Stimulated activated CD8-positive, alpha-beta memory T cell treated with anti-CD3 and anti-CD28 coated beads, Interleukin-15, amount 100 ng/mL, for 1 hour (primary cell): ENCODE results near the gene FMNL2.
"Not testable (repeated sequence)": the region's sequence is repeated elsewhere in the genome, so short reads cannot be mapped to it uniquely, and the experiment has no call there.

Experiments used
- DNase-seq: peaks from one replicate; pipeline ENCODE4 v3.0.0-alpha.2; 2020; ENCODE audit warnings: low read depth

FMNL2 gene

DNA sequence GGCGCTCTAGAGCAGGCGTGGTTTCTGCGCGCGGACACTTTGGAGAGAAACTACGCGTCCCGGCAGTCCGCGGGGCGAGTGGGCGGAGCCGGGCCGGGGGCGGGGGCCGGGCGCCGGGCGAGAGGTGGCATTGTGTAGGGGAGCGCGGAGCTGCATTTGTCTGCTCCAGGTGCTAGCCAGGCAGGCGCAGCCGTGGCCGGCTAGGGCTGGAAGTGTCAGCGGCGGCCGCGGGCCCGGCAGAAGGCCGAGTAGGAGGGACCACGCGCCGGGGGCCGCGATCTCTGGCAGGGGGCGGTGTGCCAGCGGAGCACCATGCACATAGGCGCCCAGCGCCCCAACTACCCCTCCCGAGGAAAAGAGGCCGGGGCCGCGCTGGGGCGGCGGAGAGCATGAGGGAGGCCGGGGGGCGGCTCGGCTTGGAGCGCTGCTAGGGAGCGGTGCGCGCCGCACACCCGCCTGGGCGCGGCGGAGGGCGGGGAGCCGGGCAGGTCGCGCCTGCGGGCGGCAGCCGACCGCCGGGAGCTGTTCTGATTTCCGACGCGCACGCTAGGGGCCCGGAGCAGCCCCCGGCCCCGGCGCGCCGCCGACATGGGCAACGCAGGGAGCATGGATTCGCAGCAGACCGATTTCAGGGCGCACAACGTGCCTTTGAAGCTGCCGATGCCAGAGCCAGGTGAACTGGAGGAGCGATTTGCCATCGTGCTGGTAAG lies at the start of gene FMNL2:
Gene FMNL2 (plus strand): TSS at position 159 of the 710 bp plus-strand sequence.
- no peak for DNase-seq

GRCh38 chr2:152292991-152293390 lies 42.0 kb upstream of the FMNL2 start:
- no peak for DNase-seq

DNA sequence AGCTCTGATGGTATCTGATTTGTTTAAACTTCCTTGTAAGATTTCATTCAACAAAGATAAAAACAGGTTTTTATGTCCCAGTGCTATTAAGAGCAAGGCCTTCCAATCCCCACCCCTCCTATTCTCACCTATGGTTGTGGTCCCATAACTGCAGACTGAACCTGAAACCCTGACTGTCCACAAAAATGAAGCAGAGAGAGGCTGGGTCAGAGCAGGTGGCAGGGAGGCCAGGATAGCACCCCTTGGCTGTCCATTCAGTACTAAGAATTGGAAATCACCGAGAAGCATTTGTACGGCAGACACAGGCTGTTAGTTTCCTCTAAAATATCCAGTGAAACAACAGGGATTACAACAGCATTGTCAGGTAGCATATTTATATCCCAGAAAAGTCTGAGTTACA lies 37.3 kb upstream of the FMNL2 start:
- no peak for DNase-seq

- DNase-seq, result no peak
Observed at GRCh38 chr2:152298754-152299153, 36.2 kb upstream of the FMNL2 start.

DNA sequence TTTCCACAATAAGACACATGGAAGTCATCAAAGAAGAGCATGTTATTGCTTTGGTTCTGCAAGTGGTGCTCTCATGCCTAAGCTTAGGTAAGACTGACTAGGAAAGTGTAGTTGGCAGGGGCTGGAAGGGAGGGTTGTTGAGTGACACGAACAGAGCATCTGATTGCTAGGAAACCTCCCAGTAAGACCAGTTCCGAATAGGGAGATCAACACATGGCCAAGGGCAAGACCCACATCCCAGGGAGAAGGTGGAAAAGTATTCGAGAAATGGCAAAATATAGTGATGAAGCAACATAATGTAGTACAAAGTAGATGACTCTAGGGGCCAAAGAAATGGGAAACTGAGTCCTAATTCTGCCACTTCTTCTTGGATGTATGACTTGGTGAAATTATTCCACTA lies 33.8 kb upstream of the FMNL2 start:
- DNase-seq, result no peak

- DNase-seq, result no peak
Observed at GRCh38 chr2:152303951-152304350, 31.0 kb upstream of the FMNL2 start.

DNA sequence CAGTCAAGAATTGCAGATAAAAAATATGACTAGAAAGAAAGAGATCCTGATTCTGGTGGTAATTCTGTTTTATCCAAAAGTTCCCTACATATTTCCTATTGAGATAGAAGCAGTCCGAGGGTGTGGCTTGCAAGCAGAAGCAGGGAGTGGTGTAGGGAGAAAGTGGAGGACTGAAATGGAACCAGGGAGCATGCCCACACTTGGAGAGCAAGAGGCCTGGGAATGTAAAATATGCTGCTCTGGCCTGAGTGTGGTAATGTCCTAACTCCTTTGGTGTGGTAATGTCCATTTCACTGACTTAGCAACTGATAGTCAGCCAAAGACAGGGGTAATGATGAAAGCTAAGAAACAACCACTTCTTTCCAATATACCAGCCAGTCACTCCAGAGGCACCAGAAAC lies 30.1 kb upstream of the FMNL2 start:
- no peak for DNase-seq

DNA sequence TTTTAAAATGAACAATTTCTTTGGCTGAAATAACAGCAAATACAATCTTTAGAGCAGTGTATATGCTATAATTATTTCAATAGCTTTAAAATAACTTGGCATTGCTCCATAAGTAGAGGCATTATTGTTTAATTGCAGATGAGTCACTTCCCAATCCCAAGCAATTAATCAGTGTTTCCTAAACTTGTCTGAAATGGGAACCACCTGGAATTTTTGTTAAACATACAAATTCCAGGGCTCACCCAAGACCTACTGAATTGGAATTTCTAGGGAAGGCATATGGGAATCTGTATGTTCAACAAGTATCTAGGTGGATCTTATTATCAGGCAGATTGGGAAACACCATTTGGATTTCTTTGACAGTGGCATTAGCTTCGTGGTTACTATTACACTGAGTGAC lies 27.1 kb upstream of the FMNL2 start:
- no peak for DNase-seq

- no peak for DNase-seq
Observed at GRCh38 chr2:152309352-152310214, 25.4 kb upstream of the FMNL2 start.

DNA sequence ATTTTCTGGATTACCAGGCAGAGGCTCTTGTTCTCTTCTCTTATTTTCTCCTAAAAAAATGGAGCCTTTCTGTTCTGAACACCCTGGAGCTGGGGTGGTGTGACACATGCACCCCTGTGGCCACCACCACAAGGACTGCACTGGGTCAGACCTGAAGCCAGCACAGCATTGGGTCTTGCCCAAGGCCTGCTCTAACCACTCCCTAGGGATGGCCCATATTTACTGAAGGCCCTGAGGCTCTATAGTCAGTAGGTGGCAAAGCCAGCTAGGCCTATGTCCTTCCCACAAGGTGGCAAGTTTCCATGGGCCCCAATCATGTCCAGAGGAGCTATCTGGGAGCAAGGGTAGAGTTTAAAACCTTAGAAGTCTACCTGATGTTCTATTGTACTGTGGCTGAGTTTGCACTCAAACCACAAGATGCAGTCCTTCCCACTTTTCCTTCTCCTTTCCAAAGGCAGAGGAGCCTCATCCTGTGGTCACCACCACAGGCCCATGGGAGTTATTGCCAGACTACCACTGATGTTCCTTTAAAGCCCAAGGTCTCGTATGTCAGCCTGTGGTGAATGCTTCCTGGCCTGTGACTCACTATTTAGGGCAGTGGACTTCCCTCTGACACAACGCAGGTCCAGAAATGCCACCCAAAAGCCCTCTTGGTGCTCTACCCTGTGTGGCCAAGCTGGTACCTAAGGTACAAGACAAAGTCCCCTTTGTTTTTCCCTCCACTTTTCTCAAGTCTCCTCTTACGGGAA lies 15.0 kb upstream of the FMNL2 start:
- DNase-seq, result no peak

- no peak for DNase-seq
Observed at GRCh38 chr2:152320814-152321213, 14.2 kb upstream of the FMNL2 start.

DNA sequence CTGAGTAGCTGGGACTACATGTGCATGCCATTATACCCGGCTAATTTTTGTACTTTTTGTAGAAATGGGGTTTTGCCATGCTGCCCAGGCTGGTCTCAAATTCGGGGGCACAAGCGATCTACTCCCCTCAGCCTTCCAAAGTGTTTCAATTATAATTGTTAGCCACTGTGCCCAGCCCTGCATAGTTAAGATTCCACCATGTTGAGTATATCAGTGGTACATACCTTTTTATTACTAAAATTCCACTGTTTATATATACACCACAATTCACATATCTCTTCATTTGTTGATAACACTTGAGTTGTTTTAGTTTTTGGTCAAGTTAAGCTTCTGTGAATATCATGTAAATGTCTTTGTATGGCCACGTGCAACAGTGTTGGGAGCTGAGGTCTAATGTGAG lies 12.8 kb upstream of the FMNL2 start:
- DNase-seq, result no peak

- DNase-seq, result not testable (repeated sequence)
Observed at GRCh38 chr2:152325126-152325525, 9.8 kb upstream of the FMNL2 start.

- no peak for DNase-seq
Observed at GRCh38 chr2:152326710-152327109, 8.3 kb upstream of the FMNL2 start.

- DNase-seq, result no peak
Observed at GRCh38 chr2:152328013-152328412, 7.0 kb upstream of the FMNL2 start.

GRCh38 chr2:152330235-152330866 lies 4.6 kb upstream of the FMNL2 start:
- DNase-seq, result no peak

- DNase-seq, result no peak
Observed at GRCh38 chr2:152334701-152335015, 316 bp upstream of the FMNL2 start.

GRCh38 chr2:152335726-152336118 lies 748 bp downstream of the FMNL2 start:
- no peak for DNase-seq

DNA sequence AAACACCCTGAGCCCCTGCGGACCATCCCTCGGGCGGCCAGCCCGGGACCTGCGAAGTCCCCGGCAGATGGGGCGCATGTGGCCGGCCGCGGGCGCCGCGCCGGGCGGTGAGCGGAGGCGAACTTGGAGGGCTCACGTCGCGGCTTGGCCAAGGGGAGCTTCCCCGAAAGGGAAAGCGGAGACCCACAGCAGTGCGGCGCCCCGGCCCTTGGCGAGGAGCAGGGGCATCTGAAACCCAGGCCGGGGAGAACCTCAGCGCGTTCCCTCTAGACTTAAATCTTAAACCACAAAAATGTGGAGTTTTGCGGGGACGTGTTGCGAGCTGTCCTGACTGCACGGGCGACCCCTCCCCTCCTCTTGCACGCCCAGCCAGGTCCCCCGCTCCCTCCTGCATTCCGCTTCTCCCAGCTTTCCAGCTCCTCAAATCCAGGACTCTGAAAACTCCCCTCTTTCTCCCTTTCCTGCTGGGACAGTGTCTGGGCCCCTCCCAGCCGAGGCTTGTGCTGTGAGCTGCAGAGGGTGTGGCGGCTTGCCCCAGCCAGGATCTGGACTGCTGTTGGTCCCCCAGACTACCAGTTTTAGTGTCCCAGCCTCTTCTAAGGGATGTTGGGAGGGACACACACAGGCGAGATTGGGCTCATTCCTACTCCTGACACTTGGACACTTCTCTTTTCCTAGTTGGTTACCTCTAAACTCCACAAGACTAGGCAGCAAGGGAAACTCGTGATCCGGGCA lies 1.3 kb downstream of the FMNL2 start:
- DNase-seq, result no peak

DNA sequence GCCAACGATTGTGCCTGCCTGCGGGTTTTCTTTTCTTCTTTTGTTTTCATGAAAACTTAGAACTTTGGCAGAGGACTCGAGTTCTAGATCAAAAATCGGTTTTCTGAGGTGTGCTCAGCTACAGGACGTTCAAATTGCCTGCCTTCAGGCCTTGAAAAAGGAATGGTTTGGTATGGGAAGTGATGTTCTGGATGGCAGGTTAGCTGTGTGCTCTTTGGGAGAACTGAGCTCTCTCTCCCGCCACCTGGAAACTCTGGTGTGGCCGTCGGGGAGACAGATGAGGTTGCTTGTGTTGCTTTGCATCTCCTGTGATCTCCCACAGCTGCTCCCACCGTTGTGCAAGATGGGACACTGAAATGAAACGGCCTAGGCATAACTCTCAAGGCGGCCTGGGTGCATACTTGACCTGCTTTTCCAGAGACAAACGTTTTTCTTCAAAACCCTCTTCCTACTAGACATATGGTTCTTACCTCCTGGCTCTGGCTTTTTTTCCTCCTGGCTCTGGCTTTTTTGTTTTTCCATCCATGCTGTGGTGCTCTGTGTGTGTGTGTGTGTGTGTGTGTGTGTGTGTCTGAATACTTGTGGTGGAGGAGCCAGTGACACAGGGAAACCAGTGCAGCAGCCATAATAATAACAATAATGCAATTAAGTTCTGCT lies 2.0 kb downstream of the FMNL2 start:
- no peak for DNase-seq

DNA sequence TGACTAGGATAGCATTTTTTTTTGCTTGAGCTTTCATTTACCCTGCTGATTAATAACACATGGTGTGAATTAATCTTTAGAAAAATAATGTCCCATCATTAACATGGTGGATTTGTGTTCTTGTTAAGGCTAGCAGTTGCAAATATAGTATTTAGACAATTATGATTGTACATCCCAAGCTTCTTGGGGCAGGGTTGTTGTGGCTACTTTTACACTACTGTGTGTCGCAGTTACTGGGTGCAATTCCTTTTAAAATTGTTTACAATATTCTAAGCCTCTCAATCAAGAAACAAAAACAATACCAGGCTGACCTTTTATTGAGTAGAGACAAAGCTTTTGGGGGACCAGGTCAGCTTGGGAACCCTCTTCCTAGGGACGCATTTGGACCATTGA lies 2.5 kb downstream of the FMNL2 start:
- no peak for DNase-seq
